GM18907 (cell line): Measurements from ENCODE around the gene PITPNM3.

Experiments
- ATAC-seq: cut with Tn5 transposase; IDR thresholded peaks from one replicate; pipeline ENCODE4 v1.9.1; 2021; ENCODE audit warnings: mild to moderate bottlenecking, moderate library complexity; ENCODE audit not compliant: unreplicated experiment

PITPNM3 gene

GRCh38 chr17:6446516-6447100 is 109.7 kb downstream of the PITPNM3 start:
- ATAC-seq, result no peak

DNA sequence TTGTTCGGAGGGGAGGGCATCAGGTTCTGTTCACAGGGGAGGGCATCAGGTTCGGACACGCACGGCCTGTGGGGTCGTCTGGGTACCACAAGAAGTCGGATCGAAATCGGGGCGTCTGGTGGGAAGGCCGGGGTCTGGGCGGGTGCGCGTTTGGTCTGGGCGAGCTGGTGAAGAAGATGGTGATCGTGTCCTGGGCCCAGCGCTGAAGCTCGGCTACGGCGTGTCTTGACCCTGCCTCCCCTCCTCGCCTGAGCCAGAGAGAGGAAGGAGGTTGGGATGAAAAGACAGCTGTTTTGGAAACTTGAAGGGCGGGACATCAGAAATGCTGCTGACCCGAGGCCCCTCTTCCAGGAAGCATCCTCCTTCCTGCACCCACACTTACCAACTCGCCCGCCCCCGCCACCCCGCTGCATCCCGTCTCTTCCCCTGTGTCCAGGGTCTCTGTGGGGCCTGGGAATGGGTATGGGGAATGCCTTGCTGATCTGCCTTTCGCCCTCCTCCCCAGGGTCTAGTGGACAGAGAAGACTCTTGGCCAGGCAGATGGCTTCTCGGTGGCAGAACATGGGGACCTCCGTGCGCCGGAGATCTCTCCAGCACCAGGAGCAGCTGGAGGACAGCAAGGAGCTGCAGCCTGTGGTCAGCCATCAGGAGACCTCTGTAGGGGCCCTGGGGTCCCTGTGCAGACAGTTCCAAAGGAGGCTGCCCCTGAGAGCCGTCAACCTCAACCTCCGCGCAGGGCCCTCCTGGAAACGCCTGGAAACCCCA is 111.6 kb downstream of the PITPNM3 start:
- no peak for ATAC-seq

DNA sequence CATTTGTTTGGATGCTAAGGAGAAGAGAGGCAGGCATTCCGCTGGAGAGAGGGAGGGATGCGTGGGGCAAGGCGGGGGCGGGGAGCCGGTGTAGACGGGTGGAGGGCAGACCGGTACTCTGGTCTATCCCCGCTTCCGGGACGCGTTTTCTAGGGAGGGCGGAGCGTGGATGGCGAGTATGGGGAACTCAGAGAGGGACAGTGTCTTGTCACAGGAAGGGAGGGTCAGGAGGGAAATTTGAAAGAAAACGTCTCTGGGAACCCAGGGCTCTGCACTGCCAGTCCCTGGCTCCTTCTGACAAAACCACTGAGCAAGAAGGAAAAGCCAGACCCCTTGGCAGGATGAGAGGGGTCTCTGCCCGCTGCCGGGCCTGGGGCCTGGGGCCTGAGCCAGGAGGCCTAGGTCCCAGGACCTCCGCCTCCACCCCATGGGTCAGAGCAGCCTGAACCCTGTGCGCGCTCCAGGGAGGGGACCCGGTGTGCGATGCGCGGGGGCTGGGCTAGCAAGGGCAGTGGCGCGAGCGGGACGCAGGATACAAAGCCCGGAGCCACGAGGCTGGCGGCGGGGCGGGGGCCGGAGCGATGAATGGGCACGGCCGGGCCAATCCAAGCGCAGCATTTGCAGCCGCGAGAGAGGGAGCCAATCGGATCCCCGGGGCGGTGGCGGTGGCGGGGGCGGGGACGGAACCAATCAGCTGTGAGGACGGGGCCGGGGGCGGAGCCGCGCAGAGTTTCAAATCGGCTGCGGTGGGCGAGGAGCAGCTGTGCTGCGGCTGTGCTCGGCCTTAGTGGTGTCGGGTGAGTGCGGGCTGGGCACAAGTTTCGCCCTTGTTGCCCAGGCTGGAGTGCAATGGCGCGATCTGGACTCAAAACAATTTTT is 112.4 kb downstream of the PITPNM3 start, which contains the start of gene PIMREG:
TSS of gene PIMREG (plus strand) at position 764 of the 879 bp plus-strand sequence. CDS start 656 bp downstream, outside the sequence.
- ATAC-seq, result peak; percentile 81

DNA sequence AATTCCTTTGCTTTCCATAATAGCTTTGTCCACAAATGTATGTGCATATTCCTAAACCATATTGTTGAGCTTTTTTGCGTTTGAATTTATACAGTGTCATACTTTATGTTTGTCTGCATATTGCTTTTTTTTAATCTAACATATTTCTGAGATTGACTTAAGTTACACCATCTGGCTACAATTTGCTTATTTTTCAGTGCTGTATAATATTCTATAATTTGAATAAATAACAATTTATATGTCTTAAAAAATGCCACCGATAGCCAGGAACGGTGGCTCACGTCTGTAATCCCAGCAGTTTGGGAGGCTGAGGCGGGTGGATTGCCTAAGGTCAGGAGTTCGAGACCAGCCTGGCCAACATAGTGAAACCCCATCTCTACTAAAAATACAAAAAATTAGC is 113.6 kb downstream of the PITPNM3 start:
- no peak for ATAC-seq

DNA sequence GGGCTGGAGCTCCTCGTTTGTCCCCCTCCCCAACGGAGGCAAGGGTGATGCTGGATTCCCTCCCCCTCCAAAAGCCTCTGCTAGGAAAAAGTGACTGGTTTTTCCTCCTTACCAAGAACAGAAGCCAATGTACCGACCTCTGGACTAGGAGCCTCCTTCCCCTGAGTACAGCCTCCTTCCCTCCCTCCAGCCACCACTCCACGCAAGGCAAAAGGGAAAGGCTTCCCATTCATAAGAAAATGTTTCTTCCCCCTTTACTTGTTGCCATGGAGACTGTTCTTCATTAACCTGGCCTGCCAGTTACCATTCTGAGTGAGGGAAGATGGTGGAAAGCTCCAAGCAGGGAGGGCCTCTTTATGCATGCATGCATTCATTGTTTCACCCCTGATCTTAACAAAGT is 116.4 kb downstream of the PITPNM3 start:
- ATAC-seq, result no peak

DNA sequence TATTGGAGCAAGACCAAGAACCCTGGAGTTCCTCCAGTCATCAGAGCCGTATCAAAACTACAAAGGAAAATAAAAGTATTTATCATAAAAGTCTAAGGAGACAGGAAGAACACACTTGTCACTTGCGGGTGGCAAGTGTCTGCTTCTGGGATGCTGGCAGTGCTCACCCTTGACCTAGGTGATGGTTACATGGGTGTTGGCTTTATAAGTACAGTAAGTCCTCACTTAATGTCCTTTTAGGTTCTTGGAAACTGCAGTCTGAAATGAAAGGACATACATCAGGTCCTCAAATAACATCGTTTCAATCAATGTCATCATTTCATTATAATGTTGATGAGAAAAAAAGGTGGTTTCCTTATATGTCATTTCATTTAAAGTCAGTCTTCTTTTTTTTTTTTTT is 118.4 kb downstream of the PITPNM3 start:
- ATAC-seq, result no peak

GRCh38 chr17:6437466-6437865 is 118.9 kb downstream of the PITPNM3 start:
- ATAC-seq, result no peak

DNA sequence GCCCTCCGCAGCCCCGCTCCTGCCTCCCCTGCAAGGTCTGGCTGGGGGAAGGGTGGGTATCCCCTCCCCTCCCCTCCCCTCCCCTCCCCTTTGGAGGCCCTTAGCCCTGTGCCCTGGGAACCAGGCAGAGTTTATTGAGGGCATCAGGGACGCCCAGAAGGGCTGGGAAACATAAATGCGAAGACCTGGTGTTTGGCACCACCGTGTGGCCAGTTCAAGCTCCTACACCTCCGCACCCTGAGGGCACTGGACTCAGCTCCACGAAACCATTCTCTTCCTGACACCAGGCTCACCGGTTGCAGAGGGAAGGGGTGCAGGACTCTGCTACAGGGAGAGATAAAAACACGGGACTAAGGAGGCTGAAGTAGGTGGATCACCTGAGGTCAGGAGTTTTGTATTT is 120.4 kb downstream of the PITPNM3 start:
- ATAC-seq, result no peak

DNA sequence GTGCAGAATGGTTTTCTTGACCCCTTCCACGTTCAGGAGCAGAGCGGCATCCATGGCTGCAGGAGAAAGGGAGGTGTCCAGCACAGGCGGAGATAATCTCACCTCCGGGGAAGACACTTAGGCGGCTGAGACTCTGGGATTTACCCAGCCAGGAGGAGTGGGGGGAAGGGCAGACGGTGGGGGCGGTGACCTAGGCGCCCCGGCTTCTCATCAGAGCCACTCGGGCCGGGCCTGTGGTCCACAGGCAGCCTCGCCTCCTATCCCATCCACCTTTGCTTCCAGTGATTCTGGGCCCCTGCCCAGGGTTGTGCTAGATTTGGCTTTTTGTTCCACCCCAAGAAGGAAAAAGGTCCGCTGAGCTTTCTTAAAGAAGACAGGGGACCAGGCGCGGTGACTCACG is 121.3 kb downstream of the PITPNM3 start, which contains the start of gene AIPL1:
TSS of gene AIPL1 (minus strand) at position 71 of the 400 bp plus-strand sequence. CDS start at position 54, 17 bp downstream.
- ATAC-seq, result no peak

GRCh38 chr17:6430769-6431168 is 125.6 kb downstream of the PITPNM3 start:
- no peak for ATAC-seq

DNA sequence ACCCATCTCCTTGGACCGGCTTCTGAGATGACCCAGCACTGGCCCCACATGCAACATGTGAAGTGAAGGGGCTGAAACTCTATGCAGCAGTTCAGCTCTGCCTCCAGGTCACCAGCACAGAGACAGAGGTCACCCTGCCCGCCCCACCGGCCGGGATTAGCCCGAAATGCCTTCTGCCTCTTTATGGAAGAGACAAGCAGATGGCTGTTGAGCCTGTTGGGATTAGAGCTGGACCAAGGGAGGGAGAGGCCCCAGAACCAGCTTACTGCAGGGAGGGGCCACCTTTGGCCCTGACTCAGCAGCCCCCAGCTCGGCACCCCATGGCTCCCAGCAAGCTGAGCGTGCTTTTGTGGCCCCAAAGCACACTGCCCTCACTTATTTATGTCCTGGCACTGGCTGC is 127.1 kb downstream of the PITPNM3 start:
- ATAC-seq, result no peak

- ATAC-seq, result no peak
Observed at GRCh38 chr17:6428207-6428965, 128.0 kb downstream of the PITPNM3 start.

GRCh38 chr17:6427279-6427781 is 129.0 kb downstream of the PITPNM3 start:
- ATAC-seq, result no peak

GRCh38 chr17:6426356-6427101 is 129.8 kb downstream of the PITPNM3 start:
- ATAC-seq, result no peak

DNA sequence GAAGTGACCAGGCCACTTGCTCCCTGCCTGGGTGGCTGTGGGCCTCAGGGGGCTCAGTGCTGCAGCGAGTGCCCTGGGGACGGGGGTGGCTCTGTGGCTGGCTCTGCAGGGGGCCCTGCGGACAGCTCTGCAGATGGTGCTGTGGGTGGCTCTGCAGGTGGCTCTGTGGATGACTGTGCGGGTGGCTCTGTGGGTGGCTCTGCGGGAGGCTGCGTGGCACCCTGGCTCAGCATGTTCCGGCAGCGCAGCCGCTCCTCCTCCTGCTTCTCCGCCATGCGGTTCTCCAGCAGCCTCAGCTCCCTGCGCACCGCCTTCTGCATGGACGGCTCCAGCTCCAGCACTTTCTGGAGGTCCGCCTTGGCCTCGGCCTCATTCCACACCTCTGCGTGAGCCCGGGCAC is 130.9 kb downstream of the PITPNM3 start:
- ATAC-seq, result no peak

DNA sequence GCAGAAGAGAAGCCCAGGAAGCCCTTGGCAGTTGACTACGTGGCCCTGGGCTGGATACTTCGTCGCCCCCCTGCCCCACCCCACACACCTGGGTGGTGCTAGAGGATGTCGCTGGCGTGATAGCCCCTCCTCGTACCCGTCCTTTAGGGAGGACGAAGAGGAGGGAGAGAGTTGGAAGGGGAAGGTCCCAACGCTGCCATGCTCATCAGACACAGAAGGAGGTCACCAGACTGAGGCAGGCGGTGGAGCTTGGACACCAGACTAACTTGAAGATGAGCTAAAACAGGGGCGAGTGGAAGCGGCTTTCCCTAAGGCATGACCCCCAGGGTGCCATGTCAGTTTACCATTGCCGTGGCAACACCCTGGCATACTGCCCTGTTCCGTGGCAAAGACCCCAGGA is 132.4 kb downstream of the PITPNM3 start:
- no peak for ATAC-seq

DNA sequence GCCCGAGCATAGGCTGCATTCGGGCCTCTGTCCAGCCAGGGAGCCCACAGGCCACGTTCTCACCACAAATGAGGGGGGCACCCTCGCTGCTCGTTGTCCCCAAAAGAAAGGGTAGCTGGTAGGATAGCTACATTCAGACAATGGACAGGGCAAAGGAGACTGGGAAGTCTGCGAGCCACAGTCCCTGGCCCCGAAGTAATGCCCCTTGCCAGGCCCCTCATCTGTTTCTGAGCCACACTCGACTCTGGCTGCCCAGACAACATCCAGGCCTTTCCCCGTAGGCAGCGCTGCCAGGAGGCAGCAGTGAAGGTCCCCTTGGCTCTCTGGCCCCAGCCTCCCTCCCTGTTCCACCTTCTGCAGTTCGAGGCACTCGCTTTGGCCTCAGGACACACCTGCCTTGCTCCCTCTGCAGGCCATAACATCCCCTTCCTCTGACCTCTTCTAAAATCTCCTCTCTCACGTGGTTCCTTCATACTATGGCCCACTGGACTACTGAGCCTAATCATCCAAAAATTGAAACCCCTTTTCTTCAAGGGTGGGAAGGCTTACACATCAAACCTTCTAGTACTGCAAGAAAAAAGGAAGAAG is 133.6 kb downstream of the PITPNM3 start:
- no peak for ATAC-seq

DNA sequence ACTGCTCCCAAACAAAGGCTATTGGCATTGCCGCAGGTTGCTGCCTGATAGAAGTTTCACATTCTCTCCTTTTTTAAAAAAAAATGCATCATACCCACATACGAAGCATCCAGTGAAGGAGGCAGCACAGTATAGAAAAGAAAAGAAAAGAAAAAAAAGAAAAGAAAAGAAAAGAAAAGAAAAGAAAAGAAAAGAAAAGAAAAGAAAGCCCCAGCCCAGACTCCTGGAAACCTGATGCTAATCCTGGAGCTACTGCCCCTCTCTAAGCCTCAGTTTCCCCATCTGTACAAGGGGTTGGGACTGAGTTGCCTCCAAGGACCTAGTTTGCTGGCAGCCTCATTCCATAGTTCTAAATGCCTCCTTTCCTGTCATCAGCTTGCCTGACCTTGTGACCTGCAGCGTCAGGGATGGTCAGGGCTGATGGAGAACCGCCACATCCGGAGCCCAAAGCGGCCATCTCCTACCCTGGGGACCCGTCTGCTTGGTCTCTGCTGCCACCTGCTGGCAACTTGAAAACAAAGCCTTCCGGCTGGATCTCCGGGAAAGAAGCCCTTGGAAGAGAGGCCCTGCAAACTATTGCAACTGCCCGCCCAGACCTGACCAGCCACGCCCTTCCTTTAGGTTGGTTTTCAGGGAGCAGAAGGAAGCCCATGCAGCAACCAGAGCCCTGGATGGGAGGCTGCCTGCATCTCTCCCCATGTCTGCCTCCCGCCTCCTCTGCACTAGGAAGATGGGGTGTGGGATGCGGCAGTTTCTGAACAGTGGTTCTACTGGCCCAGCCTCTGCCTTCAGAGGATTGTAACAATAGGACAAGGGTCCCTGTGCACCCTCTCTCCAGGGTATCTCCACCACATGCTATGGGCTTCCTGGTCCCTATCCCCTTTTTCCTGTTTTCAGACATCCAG is 134.4 kb downstream of the PITPNM3 start:
- ATAC-seq, result no peak
